Measurements from ENCODE around the gene ADGB.
"Not testable (repeated sequence)": the region's sequence is repeated elsewhere in the genome, so short reads cannot be mapped to it uniquely, and the experiment has no call there.

ADGB gene

DNA sequence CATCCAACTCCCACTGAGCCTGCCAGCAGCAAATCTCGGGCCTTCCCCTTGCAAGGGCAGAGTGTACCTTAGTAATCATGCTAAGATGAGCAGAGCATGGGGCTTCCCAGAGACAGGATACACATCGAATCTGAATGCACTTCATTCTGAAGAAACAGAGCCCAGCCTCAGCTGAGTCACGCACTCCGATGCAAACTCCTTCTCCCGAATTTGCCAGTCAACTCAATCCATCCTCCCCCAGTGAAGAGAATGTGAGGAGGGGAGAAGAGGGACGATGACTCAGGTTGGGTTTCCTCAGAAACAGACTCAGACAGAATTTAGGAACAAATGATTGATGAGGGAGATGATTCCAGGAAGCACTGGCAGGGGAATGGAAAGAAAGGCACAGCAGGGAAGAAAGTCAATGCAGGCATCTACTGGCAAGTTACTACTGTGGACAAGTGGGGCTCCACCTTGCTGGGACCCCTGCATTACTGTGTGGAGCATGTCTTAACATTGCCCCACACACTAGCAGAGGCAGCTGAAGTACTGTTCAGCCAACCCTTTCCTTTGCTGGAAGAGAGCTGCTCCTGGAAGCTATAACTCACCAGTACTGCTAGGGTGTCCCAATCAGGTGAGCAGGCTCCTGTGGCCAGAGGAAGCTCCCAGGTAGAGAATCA lies 251.6 kb downstream of the ADGB start:
- H3K4me3 ChIP-seq (ENCODE audit: low read depth, low read length), result no peak overlapping the region
- H3K4me1 ChIP-seq (ENCODE audit: control insufficient read depth, insufficient read depth, low read length, unreplicated experiment), result peaks cover 29% of the 10 kb centered on the region
- no peaks in the 10 kb centered on the region for H3K27me3 ChIP-seq (ENCODE audit: insufficient read depth, low read length)
- no peak overlapping the region for H2AFZ ChIP-seq (ENCODE audit: low read length, unreplicated experiment)
- no peaks in the 10 kb centered on the region for H3K79me2 ChIP-seq (ENCODE audit: control insufficient read depth, insufficient read depth, low read length, unreplicated experiment)
- peak overlapping the region; percentile 31; the same call in 1 of the 2 replicates for H3K27ac ChIP-seq (ENCODE audit: low read depth, low read length)
- no peaks in the 10 kb centered on the region for H3K36me3 ChIP-seq (ENCODE audit: insufficient read depth, low read length)

DNA sequence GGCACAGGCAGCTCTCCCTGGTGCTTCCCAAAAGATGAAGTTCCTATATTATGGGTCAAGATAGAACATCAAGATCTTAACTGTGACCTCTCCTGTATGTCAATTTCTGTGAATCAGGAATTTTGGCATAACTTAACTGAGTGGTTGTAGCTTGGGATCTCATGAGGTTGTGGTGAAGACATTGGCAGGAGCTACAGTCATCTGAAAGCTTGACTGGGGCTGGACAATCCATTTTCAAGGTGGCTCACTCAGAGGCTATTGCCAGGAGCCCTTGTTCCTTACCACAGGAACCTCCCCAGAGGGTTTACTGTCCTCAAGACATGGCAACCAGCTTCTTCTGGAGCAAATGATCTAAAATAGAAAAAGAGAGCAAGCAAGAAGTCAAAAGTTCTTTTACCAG lies 252.2 kb downstream of the ADGB start:
- Histone ChIP-seq H3K27me3 (ENCODE audit: insufficient read depth, low read length) (no peaks in the 10 kb centered on the region), H3K27ac (ENCODE audit: low read depth, low read length) (peak overlapping the region; percentile 31; the same call in 1 of the 2 replicates), H3K4me3 (ENCODE audit: low read depth, low read length) (no peak overlapping the region), H3K36me3 (ENCODE audit: insufficient read depth, low read length) (no peaks in the 10 kb centered on the region), H2AFZ (ENCODE audit: low read length, unreplicated experiment) (no peak overlapping the region), H3K79me2 (ENCODE audit: control insufficient read depth, insufficient read depth, low read length, unreplicated experiment) (no peaks in the 10 kb centered on the region), H3K4me1 (ENCODE audit: control insufficient read depth, insufficient read depth, low read length, unreplicated experiment) (peaks cover 29% of the 10 kb centered on the region)

DNA sequence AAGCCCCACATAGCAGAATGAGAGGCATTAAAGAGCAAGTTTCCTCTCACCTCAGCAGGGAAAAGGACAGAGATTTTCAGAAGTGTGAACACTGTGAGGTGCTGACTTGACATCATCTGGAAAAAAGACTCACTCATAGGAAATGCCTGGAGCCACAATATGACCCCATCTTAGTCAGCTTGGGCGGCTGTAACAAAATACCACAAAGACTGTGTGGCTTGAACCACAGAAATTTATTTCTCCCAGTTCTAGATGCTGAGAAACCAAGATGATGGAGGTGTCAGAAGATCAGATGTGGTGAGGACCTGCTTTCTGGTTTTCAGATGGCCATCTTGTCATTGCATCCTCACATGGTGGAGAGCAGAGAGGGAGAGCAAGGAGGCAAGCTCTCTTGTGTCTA lies 253.1 kb downstream of the ADGB start:
- H3K36me3 ChIP-seq (ENCODE audit: insufficient read depth, low read length), result no peaks in the 10 kb centered on the region
- peak overlapping the region; percentile 39; the same call in 1 of the 2 replicates for H3K27ac ChIP-seq (ENCODE audit: low read depth, low read length)
- no peaks in the 10 kb centered on the region for H3K79me2 ChIP-seq (ENCODE audit: control insufficient read depth, insufficient read depth, low read length, unreplicated experiment)
- H3K4me3 ChIP-seq (ENCODE audit: low read depth, low read length), result no peak overlapping the region
- no peak overlapping the region for H2AFZ ChIP-seq (ENCODE audit: low read length, unreplicated experiment)
- H3K27me3 ChIP-seq (ENCODE audit: insufficient read depth, low read length), result no peaks in the 10 kb centered on the region
- H3K4me1 ChIP-seq (ENCODE audit: control insufficient read depth, insufficient read depth, low read length, unreplicated experiment), result peaks cover 29% of the 10 kb centered on the region

DNA sequence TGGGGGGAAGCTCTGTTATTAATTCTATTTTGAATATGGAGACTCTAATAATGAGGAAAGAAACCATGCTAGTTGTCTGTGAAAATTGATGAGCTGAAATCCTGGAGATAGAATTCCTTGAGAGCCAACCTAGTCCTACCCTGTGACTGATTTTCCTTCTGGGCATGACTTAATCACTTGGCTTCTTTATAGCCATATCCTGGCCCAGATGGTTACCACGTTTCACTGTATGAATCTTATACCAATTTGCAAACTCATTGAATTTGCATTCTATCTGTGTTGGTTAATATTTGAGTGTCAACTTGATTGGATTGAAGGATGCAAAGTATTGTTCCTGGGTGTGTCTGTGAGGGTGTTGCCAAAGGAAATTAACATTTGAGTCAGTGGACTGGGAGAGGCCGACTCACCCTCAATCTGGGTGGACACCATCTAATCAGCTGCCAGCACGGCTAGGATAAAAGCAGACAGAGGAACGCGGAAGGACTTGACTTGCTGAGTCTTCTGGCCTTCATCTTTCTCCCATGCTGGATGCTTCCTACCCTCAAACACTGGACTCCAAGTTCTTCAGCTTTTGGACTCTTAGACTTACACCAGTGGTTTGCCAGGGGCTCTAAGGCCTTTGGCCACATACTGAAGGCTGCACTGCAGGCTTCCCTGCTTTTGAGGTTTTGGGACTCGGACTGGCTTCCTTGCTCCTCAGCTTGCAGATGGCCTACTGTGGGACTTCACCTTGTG lies 255.9 kb downstream of the ADGB start:
- not testable (repeated sequence) for H3K79me2 ChIP-seq (ENCODE audit: control insufficient read depth, insufficient read depth, low read length, unreplicated experiment); H3K27ac ChIP-seq (ENCODE audit: low read depth, low read length); H3K4me3 ChIP-seq (ENCODE audit: low read depth, low read length); H3K27me3 ChIP-seq (ENCODE audit: insufficient read depth, low read length); H2AFZ ChIP-seq (ENCODE audit: low read length, unreplicated experiment); H3K36me3 ChIP-seq (ENCODE audit: insufficient read depth, low read length)
- H3K4me1 ChIP-seq (ENCODE audit: control insufficient read depth, insufficient read depth, low read length, unreplicated experiment), result peaks cover 26% of the 10 kb centered on the region

DNA sequence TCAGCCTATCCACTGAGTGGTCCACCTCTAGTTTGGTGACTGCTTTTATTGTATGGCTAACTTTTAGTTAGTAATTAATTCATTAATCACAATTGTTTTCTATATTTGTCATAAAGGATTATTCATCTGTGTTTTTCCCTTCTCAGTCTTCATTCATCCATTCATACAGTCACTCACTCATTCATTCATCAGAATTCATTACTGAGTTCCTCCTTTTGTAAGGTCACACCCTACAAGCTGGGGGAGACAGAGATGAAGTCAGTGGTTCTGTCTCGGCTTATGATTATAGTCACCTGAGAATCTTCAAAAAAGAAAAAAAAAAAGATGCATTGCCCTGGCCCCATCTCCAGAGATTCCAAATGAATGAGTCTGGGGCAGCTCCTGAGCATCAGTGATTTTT lies 257.1 kb downstream of the ADGB start:
- H3K27ac ChIP-seq (ENCODE audit: low read depth, low read length), result no peak overlapping the region
- no peak overlapping the region for H2AFZ ChIP-seq (ENCODE audit: low read length, unreplicated experiment)
- no peaks in the 10 kb centered on the region for H3K27me3 ChIP-seq (ENCODE audit: insufficient read depth, low read length)
- peaks cover 17% of the 10 kb centered on the region for H3K4me1 ChIP-seq (ENCODE audit: control insufficient read depth, insufficient read depth, low read length, unreplicated experiment)
- H3K36me3 ChIP-seq (ENCODE audit: insufficient read depth, low read length), result no peaks in the 10 kb centered on the region
- no peaks in the 10 kb centered on the region for H3K79me2 ChIP-seq (ENCODE audit: control insufficient read depth, insufficient read depth, low read length, unreplicated experiment)
- H3K4me3 ChIP-seq (ENCODE audit: low read depth, low read length), result no peak overlapping the region

DNA sequence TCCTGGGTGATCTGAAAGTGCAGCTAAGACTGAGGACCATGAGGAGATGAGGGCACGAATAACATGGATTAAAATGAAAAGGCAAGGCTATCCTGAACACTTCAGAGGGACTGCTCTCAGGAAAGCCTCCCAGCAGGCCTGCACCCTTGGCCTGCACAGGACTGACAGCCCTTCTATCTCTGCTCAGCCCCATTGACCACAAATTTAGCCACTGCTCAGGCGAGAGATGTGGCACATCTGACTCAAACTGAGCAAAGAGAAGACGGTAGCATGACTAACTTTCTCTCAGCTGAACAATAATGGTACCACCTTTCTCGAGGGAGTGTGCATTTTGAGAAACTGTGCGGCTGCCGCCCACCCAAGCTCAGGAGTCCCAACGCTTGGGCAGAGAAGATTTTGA lies 257.5 kb downstream of the ADGB start:
- Histone ChIP-seq H3K4me3 (ENCODE audit: low read depth, low read length) (no peak overlapping the region), H3K27ac (ENCODE audit: low read depth, low read length) (no peak overlapping the region), H3K27me3 (ENCODE audit: insufficient read depth, low read length) (no peaks in the 10 kb centered on the region), H3K79me2 (ENCODE audit: control insufficient read depth, insufficient read depth, low read length, unreplicated experiment) (no peaks in the 10 kb centered on the region), H2AFZ (ENCODE audit: low read length, unreplicated experiment) (no peak overlapping the region), H3K36me3 (ENCODE audit: insufficient read depth, low read length) (no peaks in the 10 kb centered on the region), H3K4me1 (ENCODE audit: control insufficient read depth, insufficient read depth, low read length, unreplicated experiment) (peaks cover 15% of the 10 kb centered on the region)

DNA sequence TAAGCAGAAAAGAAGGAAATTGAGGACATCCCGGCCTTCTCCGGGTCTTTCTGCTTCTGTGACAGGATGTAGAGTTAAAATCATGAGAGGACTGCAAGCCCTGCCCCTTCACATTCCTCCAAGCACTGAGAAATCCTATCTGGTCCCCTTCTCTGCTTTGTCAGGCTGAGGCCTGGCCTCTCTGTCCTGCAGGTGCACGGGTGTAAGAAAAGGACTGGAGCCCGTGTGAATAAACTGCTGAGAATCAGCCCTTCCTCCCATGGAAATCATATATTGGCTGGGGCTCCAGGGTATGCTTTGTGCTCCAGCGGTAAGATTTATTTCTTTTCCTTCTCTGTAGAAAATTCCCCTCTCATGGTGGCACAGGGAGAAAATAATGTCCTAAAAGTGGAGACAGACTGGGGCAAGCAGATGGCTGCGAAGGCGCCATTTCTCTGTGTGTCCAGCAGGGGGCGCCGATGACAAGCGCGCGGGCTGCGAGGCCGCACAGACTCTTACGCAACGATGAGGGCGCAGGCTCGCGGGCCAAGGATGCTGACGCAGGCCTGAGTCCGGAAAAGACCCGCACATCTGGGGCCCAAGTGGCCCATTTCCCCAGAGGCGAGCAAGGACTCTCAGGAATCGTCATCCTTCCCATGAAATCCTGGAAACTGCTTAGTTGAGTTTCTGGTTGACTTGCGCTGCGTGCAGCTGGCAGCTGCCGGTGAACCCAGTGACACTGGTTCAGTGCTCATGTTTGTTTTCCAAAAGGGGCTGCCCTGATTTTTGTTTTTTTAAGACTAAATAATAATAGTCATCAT lies 258.6 kb downstream of the ADGB start:
- H3K79me2 ChIP-seq (ENCODE audit: control insufficient read depth, insufficient read depth, low read length, unreplicated experiment), result no peaks in the 10 kb centered on the region
- H3K27me3 ChIP-seq (ENCODE audit: insufficient read depth, low read length), result no peaks in the 10 kb centered on the region
- H3K4me1 ChIP-seq (ENCODE audit: control insufficient read depth, insufficient read depth, low read length, unreplicated experiment), result peaks cover 7% of the 10 kb centered on the region
- H2AFZ ChIP-seq (ENCODE audit: low read length, unreplicated experiment), result peak overlapping the region; percentile 65
- peak overlapping the region; percentile 57 for H3K27ac ChIP-seq (ENCODE audit: low read depth, low read length)
- peak overlapping the region; percentile 71 for H3K4me3 ChIP-seq (ENCODE audit: low read depth, low read length)
- no peaks in the 10 kb centered on the region for H3K36me3 ChIP-seq (ENCODE audit: insufficient read depth, low read length)

DNA sequence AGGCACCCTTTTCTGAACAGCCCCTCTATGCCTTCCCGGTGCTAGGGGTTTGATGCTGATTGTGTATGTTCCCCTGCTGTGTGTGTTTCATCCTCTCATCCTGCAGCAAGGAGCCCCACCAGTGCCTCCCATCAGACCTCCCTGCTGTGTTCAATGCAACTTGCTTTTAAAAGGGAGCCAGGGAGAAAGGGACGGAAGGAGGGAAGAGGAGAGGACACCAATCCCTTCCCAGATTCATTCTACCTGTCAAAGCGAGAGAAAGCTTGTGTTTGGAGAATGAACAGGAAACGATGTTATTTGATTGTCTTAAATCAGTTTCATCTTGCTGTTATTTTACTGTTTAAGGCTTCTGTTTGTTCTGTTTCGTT lies 259.2 kb downstream of the ADGB start:
- Histone ChIP-seq H3K4me1 (ENCODE audit: control insufficient read depth, insufficient read depth, low read length, unreplicated experiment) (peaks cover 7% of the 10 kb centered on the region), H3K27me3 (ENCODE audit: insufficient read depth, low read length) (no peaks in the 10 kb centered on the region), H2AFZ (ENCODE audit: low read length, unreplicated experiment) (peak overlapping the region; percentile 65), H3K4me3 (ENCODE audit: low read depth, low read length) (peak overlapping the region; percentile 71), H3K27ac (ENCODE audit: low read depth, low read length) (peak overlapping the region; percentile 57), H3K36me3 (ENCODE audit: insufficient read depth, low read length) (no peaks in the 10 kb centered on the region), H3K79me2 (ENCODE audit: control insufficient read depth, insufficient read depth, low read length, unreplicated experiment) (no peaks in the 10 kb centered on the region)

DNA sequence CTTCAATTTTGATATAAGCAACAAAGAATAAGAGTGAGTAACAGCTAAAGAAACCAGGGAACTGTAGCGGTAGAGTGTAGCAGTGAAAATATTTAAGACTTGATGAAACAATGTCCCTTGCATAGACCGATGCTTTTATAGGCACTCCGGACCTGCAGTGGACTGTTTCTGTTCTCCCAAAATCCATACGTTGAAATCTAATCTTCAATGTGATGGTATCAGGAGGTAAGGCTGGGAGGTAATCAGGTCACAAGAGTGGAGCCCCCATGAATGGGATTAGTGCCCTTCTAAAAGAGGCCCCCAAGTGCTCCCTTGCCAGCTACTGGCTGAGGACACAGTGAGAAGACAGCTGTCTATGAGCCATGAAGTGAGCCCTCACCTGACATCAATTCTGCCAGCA lies 260.4 kb downstream of the ADGB start:
- no peaks in the 10 kb centered on the region for H3K36me3 ChIP-seq (ENCODE audit: insufficient read depth, low read length)
- peaks cover 7% of the 10 kb centered on the region for H3K4me1 ChIP-seq (ENCODE audit: control insufficient read depth, insufficient read depth, low read length, unreplicated experiment)
- no peaks in the 10 kb centered on the region for H3K79me2 ChIP-seq (ENCODE audit: control insufficient read depth, insufficient read depth, low read length, unreplicated experiment)
- no peaks in the 10 kb centered on the region for H3K27me3 ChIP-seq (ENCODE audit: insufficient read depth, low read length)
- no peak overlapping the region for H3K4me3 ChIP-seq (ENCODE audit: low read depth, low read length)
- no peak overlapping the region for H3K27ac ChIP-seq (ENCODE audit: low read depth, low read length)
- H2AFZ ChIP-seq (ENCODE audit: low read length, unreplicated experiment), result no peak overlapping the region

DNA sequence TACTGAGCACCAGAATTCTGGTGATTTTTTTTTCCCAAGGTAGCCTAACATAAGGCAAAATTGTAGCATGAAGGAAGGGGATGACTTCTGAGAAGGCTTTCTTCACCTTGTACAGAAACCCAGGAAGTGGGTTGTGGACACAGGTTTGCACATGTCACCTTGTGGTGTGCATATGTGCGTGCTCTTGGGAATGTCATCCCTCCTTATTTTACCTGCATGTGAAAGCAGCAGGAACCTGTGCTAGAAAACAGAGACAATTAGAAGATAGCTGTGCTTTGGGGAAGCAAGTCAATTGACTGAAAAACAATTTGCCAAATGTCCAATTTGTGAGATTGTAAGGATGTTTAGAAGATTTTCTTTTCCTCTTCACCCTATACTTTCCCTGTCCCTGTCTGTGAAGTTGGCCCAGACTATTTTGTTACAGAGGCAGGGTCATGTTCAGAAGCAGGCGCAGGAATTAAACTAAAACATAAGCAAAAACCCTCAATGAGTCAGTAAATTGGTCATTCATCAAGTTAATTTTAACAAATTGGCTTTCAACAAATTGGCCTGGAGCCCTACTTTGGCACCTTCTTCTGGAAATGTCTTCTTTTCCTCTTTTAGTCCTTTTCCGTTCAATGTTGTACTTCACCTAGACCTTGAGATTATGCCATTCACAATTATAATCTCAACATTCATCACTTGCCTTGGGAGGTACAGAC lies 261.2 kb downstream of the ADGB start:
- no peak overlapping the region for H2AFZ ChIP-seq (ENCODE audit: low read length, unreplicated experiment)
- H3K36me3 ChIP-seq (ENCODE audit: insufficient read depth, low read length), result no peaks in the 10 kb centered on the region
- no peak overlapping the region for H3K27ac ChIP-seq (ENCODE audit: low read depth, low read length)
- peaks cover 7% of the 10 kb centered on the region for H3K4me1 ChIP-seq (ENCODE audit: control insufficient read depth, insufficient read depth, low read length, unreplicated experiment)
- no peaks in the 10 kb centered on the region for H3K79me2 ChIP-seq (ENCODE audit: control insufficient read depth, insufficient read depth, low read length, unreplicated experiment)
- no peaks in the 10 kb centered on the region for H3K27me3 ChIP-seq (ENCODE audit: insufficient read depth, low read length)
- H3K4me3 ChIP-seq (ENCODE audit: low read depth, low read length), result no peak overlapping the region
